HG03469 (cell line): ENCODE measurements around the gene UBA52.

ENCODE experiments used
- ATAC-seq: cut with Tn5 transposase; IDR thresholded peaks from one replicate; pipeline ENCODE4 v1.9.1; 2021; ENCODE audit warnings: mild to moderate bottlenecking, moderate library complexity, moderate number of reproducible peaks; ENCODE audit not compliant: unreplicated experiment

UBA52 gene

GRCh38 chr19:18551631-18552030, 20.0 kb upstream of the UBA52 start:
- ATAC-seq, result no peak

DNA sequence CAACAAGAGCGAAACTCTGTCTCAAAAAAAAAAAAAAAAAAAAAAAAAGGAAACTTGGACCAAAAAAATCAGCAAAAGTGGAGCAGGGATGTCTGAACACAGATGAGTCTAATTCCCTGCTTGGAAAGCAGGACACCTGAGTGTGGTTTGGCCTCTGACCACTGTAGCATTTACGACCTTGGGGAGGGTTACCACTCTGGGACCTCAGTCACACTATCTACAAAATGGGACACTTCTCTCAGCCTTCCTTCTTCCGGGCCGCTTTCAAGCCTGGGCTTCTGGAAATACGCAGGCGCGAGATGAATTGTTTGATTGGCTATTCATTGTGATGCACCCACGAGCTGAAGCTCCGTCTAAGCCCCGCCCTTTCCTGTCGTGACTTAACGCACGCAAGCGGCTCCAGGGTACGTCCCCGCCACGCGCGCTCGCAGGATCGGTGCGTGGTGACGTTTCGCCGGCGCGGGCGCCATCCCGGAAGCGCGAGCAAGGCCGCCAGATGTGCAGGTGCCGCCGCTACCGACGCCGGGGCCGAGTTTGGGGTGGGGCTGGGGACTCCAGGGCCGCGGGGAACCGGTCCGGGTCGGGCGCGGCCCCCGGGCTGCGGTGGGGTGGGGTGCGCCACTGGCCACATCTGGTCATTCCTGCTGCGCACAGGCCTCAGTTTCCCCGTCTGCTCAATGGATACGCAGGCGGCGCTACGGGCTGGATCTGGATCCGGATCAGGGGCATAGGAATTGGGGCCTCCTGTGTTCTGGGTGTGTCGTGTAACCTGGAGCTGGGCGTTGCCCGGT, 14.1 kb upstream of the UBA52 start, which contains the start of gene KXD1:
Gene KXD1 (plus strand): TSS at position 460 of the 791 bp plus-strand sequence. CDS start 4,187 bp downstream, outside the sequence.
- ATAC-seq, result peak; percentile 89

DNA sequence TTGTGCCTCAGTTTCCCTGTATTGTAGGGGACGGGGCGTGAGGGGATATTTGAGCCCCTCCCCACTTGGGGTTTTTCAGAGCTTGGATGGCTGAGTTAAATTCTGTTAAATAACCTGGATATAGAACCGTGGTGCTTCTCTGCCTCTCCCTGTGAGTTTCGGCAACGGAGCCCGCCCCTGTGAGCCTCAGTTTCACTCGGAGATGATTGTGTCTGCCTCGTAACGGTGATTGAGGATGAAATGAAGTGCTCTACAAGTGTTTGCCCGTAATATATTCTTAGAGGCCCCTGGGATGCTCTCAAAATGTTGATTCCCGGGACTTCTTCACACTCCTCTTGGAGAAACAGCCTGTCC, 13.5 kb upstream of the UBA52 start:
- ATAC-seq, result peak; percentile 8

GRCh38 chr19:18558604-18559003, 13.1 kb upstream of the UBA52 start:
- ATAC-seq, result no peak

- ATAC-seq, result no peak
Measured at GRCh38 chr19:18559685-18560084, 12.0 kb upstream of the UBA52 start.

DNA sequence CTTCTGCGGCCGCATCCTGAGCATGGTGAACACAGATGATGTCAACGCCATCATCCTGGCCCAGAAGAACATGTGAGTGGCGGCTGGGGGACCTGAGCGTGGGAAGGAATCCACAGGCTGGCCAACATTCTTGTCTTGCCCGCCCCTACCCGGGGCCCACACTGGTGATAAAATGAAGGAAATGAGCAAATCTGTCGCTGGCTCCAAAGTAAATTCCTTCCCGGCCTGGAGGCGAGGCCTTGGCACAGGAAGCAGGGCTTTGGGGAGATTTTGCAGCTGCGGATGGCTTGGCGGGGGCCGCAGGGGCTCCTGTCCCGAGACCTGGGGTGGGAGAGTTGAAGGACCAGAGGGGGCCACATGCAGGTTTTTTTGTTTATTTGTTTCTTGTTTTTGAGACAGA, 9.6 kb upstream of the UBA52 start:
- no peak for ATAC-seq

DNA sequence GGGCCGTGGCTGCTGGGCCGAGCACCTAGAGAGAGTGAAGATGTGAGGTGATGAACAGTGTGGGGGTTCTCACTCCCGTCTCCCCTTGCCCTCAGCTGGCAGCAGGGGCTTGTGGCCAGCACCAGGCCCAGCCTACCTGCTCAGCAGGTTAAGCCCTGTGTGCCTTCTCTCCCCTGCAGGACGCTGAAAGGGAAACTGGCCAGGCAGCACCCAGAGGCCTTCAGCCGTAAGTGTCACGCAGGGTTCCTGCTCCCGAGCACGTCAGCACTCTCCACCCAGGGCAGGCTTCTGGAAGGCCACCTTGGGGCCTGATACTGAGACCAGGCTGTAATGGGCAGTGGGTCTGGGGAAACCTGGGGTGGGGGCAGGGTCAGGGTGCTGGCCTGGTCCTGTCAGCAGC, 4.7 kb upstream of the UBA52 start:
- no peak for ATAC-seq

DNA sequence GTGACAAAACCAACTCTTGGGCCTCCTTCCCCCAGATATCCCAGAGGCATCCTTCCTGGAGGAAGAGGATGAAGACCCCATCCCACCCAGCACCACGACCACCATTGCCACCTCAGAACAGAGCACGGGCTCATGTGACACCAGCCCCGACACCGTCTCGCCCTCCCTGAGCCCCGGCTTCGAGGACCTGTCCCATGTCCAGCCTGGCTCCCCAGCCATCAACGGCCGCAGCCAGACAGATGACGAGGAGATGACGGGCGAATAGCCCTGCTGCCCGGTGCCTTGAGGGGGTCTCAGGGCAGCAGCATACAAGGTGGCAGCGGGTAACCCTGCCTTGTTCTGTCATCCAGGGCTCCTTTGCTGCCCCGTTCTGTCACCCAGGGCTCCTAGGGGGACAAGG, 3.3 kb upstream of the UBA52 start:
- ATAC-seq, result no peak

GRCh38 chr19:18574691-18575291, 3.1 kb downstream of the UBA52 start:
- ATAC-seq, result no peak

- no peak for ATAC-seq
Measured at GRCh38 chr19:18576383-18576782, 4.7 kb downstream of the UBA52 start.

DNA sequence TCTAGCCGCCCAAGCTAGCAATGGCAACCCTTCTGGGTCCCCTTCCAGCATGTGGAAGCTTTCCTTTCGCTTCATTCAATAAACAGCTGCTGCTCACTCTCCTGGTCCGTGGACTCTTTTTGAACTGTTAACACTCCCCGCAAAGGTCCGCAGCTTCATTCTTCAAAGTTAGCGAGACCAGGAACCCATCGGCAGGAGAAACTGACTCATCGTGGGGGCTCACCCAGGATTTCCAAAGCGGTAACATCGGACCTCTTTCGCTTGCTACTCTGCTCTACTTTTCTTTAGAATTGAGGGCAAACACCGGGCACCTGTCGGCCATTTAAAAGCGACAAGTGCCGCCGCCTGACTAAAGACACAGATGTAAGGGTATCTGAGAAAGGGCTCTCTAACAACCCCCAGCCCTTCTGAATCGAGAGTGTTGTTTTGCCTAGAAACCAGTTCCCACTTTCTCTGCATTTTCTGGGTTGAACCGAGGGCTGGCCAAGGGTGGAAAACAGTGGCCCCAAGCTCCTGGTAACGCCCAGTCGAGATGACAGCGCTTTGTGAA, 5.8 kb downstream of the UBA52 start:
- ATAC-seq, result no peak

DNA sequence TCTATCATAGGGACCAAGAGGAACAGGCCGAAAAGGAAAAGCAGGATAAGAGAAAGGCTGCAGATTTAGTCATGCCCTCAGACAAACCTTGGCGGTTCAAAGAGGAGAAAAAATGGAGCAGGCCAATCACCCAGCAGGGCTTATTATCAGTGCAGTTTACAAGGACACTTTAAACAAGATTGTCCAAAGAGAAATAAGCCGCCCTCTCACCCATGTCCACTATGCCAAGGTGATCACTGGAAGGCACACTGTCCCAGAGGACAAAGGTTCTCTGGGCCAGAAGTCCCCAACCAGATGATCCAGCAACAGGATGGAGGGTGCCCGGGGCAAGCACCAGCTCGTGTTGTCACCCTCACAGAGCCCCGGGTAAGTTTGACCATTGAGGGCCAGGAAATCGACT, 8.7 kb downstream of the UBA52 start:
- no peak for ATAC-seq

GRCh38 chr19:18586306-18586705, 14.6 kb downstream of the UBA52 start:
- ATAC-seq, result no peak

DNA sequence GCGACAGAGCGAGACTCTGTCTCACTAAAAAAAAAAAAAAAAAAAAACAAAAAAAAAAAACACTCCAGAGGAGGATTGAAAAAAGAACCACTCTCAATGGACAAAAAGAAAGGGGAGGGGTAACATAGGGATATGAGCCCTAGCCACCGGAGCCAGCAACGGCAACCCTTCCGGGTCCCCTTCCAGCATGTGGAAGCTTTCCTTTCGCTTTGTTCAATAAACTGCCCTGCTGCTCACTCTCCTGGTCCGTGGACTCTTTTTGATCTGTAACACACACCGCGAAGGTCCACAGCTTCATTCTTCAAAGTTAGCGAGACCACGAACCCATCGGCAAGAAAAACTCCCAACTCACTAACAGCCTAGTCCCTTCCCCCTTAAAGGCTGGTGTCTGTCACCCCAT, 15.9 kb downstream of the UBA52 start:
- ATAC-seq, result no peak

DNA sequence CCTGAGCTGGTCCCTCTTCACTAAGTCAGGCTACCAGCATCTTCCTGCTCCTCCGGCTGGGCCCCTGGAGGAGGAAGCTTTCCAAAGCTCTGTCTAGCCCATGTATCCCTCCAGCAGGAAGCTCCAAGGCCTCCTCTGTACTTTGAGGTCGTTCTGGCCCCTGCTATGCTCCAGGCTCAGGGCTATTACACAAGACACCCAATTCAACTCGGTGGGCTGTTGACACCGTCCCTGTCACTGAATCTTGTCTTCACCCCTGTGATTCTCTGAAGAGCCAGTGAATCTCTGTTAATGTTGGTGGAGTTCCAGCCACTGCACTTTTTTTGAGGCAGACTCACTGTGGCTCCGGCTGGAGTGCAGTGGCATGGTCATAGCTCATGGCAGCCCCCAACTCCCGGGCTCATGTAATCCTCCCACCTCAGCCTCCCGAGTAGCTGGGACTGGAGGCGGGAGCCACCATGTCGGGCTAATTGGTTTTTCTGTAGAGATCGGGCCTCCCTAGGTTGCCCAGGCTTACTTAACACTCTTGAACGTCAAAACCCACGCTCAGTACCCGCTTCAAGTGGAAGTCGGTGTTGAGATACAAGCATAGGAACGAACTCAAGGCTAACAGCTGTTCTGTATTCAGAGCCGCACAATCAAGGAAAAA, 16.4 kb downstream of the UBA52 start:
- no peak for ATAC-seq

DNA sequence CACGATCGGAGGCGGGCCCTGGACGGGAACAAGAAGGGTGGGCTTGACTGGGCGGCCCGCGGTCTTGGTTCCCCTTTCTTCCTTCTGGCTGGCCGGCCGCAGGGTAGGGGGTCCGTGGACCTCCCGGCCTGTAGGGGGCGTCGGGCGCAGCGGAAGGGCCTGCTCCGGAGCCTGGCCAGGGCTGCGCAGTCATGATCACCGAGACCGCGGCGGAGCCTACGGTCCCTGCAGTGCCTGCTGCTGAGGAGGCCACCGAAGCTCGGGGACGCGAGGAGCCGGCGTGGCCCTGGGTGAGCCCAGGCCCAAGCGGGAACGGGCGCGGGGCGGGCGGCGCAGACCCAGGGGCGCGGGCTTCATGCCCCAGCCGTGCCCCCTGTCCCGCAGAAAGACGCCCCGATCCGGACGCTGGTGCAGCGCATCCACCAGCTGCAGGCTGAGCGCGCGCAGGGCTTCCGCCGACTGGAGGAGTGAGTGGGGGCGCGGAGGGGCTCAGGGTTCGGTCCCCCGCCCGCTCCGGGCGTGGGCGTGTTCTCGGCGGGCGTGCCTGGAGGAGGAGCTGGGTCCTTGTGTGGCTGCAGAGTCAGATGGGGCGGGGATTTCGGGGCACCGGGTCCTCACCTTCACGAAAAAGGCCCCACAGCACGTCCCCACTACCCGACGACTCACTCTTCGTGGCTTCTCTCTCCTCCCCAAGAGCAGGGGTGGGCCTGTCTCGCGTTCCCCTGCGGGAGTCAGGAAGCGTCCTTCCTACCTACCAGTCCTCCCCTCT, 17.1 kb downstream of the UBA52 start, which contains the start of gene REX1BD:
Gene REX1BD (plus strand): TSS at position 188 of the 769 bp plus-strand sequence. CDS start 4 bp downstream, at position 192.
- peak; percentile 46 for ATAC-seq

DNA sequence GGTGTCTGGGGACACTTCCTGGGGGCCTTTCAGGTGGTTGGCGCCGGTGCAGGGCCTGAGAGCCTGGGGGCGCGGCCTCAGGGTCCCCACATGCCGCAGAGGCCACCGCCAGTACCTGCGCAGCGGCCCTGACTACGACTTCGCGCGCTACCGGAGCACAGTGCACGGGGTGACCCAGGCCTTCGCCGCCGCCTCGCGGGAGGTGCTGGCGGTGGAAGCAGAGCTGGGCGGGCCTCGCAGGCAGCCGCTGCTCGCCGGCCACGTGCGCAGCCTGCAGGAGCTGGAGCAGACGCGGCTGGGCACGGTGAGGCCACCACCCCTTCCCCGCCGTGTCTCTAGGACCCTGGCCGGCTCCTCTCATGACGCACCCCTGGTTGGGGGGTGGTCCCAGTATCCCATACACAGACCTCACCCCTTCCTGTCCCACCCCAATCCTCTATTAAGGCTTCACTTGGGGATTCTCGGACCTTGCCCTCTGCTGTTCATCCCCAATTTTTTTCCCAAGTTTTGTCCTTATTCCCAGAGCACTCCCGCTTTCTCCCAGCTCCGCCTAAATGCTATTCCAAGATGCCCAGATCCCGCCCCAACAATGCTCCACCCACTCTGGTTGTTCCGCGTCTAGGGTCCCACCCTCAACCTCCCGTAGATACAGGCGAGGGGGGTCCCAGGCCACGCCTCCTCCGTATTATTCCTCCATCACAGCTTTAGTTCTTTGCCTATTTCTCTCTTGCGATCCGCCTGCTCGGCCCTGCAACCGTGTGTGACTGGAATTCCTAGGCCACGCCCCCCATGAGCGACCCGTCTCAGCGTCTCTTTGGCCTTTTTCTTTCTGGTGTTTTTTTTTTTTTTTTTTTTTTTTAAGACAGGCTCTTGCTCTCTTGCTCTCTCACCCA, 18.0 kb downstream of the UBA52 start:
- peak; percentile 10 for ATAC-seq

DNA sequence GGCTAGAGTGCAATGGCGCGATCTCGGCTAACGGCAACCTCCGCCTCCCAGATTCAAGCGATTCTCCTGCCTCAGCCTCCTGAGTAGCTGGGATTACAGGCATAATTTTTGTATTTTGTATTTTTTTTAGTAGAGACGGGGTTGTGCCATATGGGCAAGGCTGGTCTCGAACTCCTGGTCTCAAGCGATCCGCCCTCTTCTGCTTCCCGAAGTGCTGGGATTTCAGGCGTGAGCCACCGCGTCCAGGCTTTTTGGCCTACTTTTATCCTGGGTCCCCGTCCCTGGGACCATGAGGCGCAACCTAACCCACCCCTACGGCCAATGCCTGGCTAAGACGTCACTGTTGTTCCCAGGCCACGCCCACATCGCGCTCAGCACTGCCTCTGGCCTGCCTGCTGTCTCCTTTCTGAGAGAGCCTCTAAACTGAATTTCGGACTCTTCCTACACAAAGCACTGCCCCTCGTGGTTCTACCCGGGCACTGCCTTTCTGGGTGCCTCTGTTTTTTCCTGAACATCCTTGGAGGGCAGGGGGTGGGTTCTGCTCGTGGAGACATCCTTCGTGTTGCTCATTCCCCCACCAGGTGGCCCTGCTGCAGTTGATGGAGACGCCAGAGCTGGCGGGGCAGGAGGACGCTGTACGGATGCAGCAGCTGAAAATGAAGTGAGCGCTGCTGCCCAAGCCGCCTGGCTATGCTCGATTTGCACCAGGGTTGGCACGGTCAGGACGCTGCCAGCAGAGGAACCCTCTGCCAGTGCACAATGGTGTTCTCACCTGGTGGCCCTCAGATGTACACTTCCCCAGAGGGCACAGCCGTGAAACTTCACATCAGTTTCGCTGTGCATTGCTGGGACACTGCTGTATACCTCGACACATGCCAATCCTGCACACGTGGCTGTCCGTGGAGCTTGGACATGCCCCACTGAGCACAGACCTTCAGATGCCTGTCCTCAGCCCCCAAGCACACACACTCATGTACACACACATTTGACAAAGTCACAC, 18.9 kb downstream of the UBA52 start:
- peak; percentile 36 for ATAC-seq
